GM21576 (cell line): Measurements from ENCODE around the gene CBR4.
"Not testable (repeated sequence)": the region's sequence is repeated elsewhere in the genome, so short reads cannot be mapped to it uniquely, and the experiment has no call there.

ENCODE experiments used
- ATAC-seq: cut with Tn5 transposase; IDR thresholded peaks from one replicate; pipeline ENCODE4 v1.9.1; 2021; ENCODE audit warnings: mild to moderate bottlenecking, moderate library complexity; ENCODE audit not compliant: unreplicated experiment

The CBR4 gene

DNA sequence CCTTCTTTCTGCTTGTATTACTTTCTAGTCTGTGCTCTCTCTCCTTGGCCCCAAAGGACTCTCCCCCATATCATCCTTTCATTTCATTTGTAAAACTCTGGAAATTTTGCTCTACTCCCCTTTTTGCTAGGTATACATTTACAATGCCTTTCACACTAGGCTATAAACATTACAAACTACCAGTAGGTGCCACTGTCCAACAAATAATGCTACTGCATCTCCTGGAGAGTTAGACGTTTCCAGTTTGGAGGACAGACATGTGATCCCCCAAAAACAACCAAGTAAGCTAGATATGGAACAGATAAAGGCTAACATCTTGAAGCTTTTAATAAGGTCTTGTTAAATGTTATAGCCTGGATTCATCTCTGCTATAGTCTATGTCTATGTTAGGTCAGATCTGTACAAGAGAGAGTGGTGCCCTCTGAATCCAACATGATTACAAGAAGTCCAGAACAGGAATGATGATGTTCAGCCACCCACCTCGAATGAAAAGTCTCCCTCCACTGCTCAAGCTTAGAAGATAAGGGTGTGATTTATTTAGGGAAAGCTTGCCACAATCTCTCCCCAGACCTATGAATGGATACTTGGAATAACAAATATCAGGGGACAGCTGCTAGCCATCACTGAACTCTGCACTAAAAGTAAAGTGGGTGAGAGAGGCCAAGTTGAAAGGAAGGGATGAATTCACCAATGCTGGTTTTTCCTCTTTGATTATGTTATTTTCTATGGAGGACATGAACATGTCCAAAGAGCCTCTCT is 14.3 kb downstream of the CBR4 start:
- no peak for ATAC-seq

DNA sequence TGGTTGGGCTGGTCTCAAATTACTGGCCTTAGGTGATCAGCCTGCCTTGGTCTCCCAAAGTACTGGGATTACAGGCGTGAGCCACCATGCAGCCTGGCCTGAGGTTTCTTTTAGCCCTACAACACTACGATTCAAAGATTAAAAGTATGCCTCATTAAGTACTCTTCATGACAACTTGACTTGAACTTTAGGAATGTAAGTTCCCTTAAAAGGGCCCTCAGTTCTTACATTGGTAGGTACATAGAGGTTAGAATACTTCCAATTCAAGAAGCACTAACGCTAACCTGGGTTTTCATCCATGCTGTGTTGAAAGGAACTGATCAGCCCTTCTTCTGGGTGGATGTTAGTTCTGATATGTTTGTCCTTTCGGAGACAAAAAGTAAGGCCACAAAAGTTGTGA is 15.1 kb downstream of the CBR4 start:
- no peak for ATAC-seq

DNA sequence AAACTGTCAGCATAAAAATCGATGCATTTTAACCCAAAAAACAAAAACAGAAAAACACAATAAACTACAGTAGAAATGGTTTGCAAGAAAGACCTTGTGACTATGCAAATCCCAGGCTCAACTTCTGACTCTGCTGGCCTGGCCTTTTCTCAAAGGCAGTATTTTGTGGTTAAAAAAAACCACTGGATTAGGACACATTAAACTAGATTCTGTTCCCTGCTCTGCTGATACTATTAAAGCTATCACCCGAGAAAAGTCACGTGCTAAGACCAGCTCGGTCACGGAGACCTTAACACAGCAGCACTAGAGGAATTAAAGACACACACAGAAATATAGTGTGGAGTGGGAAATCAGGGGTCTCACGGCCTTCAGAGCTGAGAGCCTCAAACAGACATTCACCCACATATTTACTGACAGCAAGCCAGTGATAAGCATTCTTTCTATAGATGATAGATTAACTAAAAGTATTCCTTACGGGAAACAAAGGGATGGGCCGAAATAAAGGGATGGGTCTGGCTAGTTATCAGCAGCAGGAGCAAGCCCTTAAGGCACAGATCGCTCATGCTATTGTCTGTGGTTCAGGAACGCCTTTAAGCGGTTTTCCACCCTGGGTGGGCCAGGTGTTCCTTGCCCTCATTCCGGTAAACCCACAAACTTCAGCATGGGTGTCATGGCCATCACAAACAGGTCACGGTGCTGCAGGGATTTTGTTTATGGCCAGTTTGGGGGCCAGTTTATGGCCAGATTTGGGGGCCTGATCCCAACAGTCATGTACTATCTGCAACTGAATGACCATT is 16.1 kb downstream of the CBR4 start:
- ATAC-seq, result no peak

DNA sequence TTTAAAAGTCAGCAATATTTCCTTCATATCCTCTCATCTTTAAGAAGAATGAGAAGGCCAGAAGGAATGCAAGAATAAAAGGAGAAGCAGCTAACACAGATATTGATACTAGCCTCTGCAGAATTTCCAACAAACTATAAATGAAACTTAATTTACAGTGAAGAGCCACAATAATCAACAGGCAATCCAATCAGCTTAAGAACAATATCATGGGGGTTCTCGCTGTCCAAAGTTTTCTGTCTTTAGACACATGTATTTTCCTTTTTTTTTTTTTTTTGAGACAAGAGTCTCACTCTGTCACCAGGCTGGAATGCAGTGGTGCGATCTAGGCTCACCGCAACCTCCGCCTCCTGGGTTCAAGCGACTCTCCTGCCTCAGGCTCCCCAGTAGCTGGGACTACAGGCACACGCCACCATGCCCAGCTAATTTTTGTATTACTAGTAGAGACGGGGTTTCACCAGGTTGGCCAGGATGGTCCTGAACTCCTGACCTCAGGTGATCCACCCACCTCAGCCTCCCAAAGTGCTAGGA is 17.0 kb downstream of the CBR4 start:
- not testable (repeated sequence) for ATAC-seq

DNA sequence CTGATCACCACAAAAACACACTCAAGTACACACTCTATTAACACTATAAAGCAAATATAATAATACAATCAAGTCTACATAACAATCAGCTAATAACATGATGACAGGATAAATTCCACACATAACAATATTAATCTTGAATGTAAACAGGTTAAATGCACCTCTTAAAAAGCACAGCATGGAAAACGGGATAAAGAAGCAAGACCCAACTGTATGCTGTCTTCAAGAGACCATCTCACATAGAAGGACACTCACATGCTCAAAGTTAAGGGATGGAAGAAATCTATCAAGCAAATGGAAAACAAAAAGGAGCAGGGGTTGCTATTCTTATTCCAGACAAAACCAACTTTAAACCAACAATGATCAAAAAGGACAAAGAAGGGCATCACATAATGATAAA is 28.1 kb downstream of the CBR4 start:
- no peak for ATAC-seq

DNA sequence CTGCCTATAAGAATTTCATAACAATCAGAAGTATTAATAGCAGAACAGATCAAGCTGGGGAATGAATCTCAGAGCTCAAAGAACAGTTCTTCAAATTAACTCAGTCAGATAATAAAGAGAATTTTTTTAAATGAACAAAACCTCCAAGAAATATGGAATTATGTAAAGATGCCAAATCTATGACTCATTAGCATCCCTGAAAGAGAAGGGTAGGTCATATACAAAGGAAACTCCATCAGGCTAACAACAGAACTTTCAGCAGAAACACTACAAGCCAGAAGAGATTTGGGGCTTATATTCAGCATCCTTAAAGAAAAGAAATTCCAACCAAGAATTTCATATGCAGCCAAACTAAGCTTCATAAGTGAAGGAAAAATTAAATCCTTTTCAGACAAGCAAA is 28.6 kb downstream of the CBR4 start:
- no peak for ATAC-seq

DNA sequence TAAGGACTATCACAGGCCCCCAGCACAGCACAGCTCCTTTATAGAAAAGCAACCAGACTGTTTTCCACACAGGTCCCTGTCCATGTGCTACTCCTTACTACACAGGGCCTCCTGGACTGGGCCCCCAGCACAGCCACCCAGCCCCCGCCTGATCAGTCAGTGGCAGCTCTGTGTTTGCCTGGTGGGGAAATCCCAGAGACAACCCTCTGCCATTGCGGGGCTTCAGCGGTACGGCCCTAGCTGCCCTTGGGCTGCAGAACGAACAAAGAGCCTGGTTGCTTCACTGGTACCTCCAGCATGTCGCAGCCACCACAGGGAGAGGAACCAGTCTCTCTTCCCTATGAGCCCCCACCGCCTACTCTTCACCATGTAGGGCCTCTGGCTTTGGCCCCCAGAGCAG is 30.7 kb downstream of the CBR4 start:
- ATAC-seq, result no peak

DNA sequence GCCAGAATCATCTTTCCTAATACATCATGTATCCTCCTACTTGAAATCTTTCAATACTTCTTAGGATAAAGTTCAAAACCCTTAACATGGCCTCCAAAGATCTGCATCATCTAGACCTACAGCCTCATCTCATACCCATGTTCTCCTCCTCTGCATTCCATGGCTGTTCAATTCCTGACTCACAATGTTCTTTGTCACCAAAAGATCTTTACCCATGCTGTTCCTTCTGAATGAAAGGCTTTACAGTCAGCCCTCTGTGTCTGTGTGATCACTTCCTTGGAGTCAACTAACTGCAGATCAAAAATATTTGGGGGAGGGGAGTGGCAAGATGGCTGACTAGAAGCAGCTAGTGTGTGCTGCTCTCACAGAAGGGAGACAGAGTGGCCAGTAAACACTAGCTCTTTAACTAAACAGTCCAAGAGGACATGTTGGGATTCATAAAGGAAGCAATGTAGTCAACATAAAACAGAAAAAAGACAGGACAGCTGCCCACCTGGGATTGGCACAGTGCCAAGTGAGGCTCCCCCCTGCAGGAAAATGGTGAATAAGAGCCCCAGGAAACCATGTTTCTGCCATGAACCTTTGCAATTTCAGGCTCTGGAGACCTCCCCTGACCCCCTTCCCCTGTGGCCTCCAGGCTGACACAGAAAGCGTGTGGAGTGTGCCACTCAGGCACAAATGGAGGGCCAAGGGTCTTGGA is 31.9 kb downstream of the CBR4 start:
- ATAC-seq, result no peak

DNA sequence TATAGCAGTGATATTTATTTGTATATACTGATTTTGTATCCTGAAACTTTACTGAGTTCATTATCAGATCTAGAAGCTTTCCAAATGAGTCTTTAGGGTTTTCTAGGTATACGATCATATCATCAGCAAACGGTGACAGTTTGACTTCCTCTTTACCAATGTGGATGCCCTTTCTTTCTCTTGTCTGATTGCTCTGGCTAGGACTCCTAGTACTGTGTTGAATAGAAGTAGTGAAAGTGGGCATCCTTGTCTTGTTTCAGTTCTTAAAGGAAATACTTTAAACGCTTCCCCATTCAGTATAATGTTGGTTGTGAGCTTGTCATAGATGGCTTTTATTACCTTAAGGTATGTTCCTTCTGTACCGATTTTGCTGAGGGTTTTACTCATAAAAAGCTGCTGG is 37.5 kb downstream of the CBR4 start:
- no peak for ATAC-seq

DNA sequence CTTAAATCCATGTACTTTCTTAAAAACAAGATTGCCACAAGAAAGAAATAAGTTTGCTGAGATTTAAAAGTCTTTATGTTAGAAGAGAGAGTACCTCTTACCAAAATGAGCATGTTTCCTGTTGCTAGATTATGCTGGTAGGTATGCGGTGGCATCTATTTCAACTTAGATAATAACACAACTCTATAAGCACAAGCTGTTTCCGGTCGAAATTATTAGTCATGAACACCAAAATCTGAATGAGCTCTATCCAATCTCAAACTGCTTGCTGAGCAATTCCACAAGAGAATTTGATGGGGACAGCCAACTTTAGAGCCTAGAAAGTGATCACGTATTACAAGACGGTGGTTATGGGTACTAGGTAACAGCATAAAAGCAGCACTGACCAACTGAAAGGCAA is 49.3 kb downstream of the CBR4 start:
- ATAC-seq, result no peak

DNA sequence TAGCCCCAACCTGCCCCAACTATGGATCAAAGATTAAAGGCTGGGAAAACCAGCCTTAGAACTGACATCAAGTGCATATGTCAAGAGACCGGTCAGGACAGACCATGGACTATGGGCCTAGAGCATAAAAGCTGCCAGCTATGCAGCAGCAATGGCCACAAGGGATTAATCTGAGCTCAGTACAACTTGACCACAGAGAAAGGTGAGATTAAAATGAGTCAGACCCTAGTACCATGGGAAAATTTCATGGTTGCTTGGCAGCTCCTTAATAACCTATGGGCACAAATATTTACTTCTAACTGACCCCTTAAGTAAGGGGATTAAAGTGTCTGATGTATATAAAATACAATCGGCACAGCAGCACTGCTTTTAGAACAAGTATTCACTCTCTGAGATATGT is 54.4 kb downstream of the CBR4 start:
- no peak for ATAC-seq

DNA sequence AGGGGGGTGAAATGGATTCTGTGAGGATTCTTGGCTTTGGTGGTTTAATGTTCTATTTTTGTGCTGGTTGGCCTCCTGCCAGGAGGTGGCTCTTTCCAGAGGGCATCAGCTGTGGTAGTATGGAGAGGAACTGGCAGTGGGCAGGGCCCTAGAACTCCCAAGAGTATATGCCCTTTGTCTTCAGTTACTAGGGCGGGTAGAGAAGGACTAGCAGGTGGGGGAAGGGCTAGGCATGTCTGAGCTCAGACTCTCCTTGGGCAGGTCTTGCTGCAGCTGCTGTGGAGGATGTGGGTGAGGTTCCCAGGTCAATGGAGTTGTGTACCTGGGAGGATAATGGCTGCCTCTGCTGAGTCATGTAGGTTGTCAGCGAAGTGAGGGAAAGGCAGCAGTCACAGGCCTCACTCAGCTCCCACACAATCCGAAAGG is 57.2 kb downstream of the CBR4 start:
- ATAC-seq, result not testable (repeated sequence)

DNA sequence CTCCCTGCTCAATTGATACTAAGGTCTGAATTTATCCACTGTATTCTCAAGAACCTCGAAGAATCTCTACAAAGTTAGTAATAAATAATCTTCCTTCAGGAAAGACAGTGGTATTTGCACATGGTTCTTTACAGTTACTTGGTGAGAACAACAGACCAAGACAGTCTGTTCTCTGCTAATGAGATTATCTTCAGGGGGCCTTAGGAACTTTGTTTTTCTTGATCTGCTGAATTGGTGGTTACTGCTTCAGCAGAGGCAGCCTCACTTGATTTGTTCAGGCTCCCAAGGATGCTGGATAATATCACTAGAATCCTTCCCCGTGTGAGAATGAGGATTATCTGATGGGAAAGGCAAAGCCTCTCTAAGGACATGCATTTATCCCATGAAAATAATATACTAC is 64.8 kb downstream of the CBR4 start:
- no peak for ATAC-seq

DNA sequence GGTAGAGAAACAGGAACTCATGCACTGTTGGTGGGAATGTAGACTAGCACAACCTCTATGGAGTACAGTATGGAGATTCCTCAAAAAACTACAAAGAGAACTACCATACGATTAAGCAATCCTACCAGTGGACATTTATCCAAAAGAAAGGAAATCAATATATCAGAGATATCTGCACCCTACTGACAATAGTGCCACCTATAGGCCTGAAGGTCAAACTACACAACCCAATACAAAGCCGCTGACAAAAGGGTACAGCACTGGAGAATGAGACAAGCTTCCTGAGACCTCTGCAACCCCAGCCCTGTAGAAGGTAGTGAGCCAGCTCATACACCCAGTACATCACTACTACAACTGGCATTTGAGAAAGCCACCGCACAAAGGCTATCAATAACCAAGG is 67.1 kb downstream of the CBR4 start:
- ATAC-seq, result no peak
